MCF 10A (cell line): ENCODE results near the gene COX6A2. TPM values are rescaled to one million over a fixed set of nuclear protein-coding genes. Genes with fewer than 3 reads are reported as not detected.

Source experiments
- BruUV-seq: library from RNA; stranded (reverse); fragments of 400-500 nt; replicated peaks from 2 replicates; lab custom pipeline; 2021; lab: Mats Ljungman, UMichigan
- CTCF ChIA-PET: fragments of 300-600 bp; sonication (Branson Sonifier 250); formaldehyde crosslinking; extraction: SDS; loops from one replicate; lab custom pipeline; 2021; ENCODE audit warnings: antibody characterized with exemption, inconsistent platforms; lab: Yijun Ruan, JAX
- POLR2A ChIA-PET: fragments of 300-600, 350-650 bp; sonication (Branson Sonifier 250); formaldehyde crosslinking; extraction: SDS; loops from one replicate; lab custom pipeline; 2020; ENCODE audit warnings: antibody characterized with exemption, inconsistent platforms; lab: Yijun Ruan, JAX
- DNase-seq: peaks from one replicate; pipeline ENCODE4 v3.0.0-alpha.2; 2018; ENCODE audit not compliant: unreplicated experiment
- H3K27ac Mint-ChIP-seq: one replicate; pipeline ENCODE4 v1.8.0; 2022; ENCODE audit warnings: mild to moderate bottlenecking, low read depth, mixed read lengths; ENCODE audit not compliant: unreplicated experiment
- H3K27me3 Mint-ChIP-seq: one replicate; pipeline ENCODE4 v1.8.0; 2022; ENCODE audit warnings: mixed read lengths; ENCODE audit not compliant: insufficient read depth, unreplicated experiment
- H3K36me3 Mint-ChIP-seq: one replicate; pipeline ENCODE4 v1.8.0; 2022; ENCODE audit warnings: mild to moderate bottlenecking, moderate library complexity, mixed read lengths; ENCODE audit not compliant: insufficient read depth, unreplicated experiment
- H3K4me1 Mint-ChIP-seq: one replicate; pipeline ENCODE4 v1.8.0; 2022; ENCODE audit warnings: mixed read lengths; ENCODE audit not compliant: insufficient read depth, unreplicated experiment
- H3K4me3 Mint-ChIP-seq: one replicate; pipeline ENCODE4 v1.8.0; 2022; ENCODE audit warnings: mild to moderate bottlenecking, moderate library complexity, mixed read lengths; ENCODE audit not compliant: unreplicated experiment
- H3K9me3 Mint-ChIP-seq: one replicate; pipeline ENCODE4 v1.8.0; 2022; ENCODE audit warnings: mixed read lengths; ENCODE audit not compliant: unreplicated experiment
- CTCF ChIP-seq: fragments of 200-600 bp; IDR thresholded peaks from one replicate; pipeline ENCODE4 v1.8.0; 2022; ENCODE audit warnings: antibody characterized with exemption, mild to moderate bottlenecking; ENCODE audit not compliant: unreplicated experiment
- intact Hi-C: fragments of 100-400 bp; cut with micrococcal nuclease; formaldehyde crosslinking; loops from 2 replicates; pipeline ENCODE4 v1.14.1; 2022
- total RNA-seq: library from RNA; stranded (reverse); gene quantifications from 2 replicates; pipeline ENCODE4 v1.2.3, GENCODE V29; 2022

The COX6A2 gene
- total RNA-seq, 1 experiment from 2014 or later: not detected

GRCh38 chr16:31430380-31431052, 2.4 kb upstream of the COX6A2 start:
- TF ChIP-seq CTCF: no peak

GRCh38 chr16:31429796-31430195, 1.6 kb upstream of the COX6A2 start:
- TF ChIP-seq CTCF: no peak
- intact Hi-C loops: no loop called here

More at GRCh38 chr16:31430380-31431052, 2.4 kb upstream of the COX6A2 start:
- Mint-ChIP-seq H3K27ac (no peak overlapping the region), H3K36me3 (peaks cover 4% of the 10 kb centered on the region), H3K4me3 (no peak overlapping the region), H3K9me3 (no peaks in the 10 kb centered on the region), H3K27me3 (no peaks in the 10 kb centered on the region), H3K4me1 (no peaks in the 10 kb centered on the region)
- CTCF ChIA-PET: interaction anchor here (0.6 to 3.8 kb wide), 10 partner anchors 13 to 1395 kb away, joined by 3 to 28 read pairs (median 4); partner anchors contain the start of gene ZNF843
- no TSS peak for BruUV-seq
- DNase-seq: no peak
- intact Hi-C loops: no loop called here
- POLR2A ChIA-PET: interaction anchor here (3.1 kb wide), 1 partner anchor 23 kb away, joined by 27 read pairs; no protein-coding TSS in a partner anchor

GRCh38 chr16:31429314-31429713, 1.2 kb upstream of the COX6A2 start:
- ChIA-PET CTCF (interaction anchor here (0.7 to 3.8 kb wide), 6 partner anchors 8 to 439 kb away, joined by 3 to 28 read pairs (median 6); partner anchors contain the start of gene ZNF843), POLR2A (interaction anchor here (0.8 to 3.1 kb wide), 4 partner anchors 11 to 79 kb away, joined by 3 to 27 read pairs (median 4); partner anchors contain the start of genes RUSF1 and ZNF843)
- no peak overlapping the region for H3K4me3 Mint-ChIP-seq
- H3K9me3 Mint-ChIP-seq: no peaks in the 10 kb centered on the region
- H3K27me3 Mint-ChIP-seq: no peaks in the 10 kb centered on the region
- intact Hi-C loops: no loop called here
- no peak overlapping the region for H3K27ac Mint-ChIP-seq
- H3K36me3 Mint-ChIP-seq: peaks cover 7% of the 10 kb centered on the region
- no peak for TF ChIP-seq CTCF
- H3K4me1 Mint-ChIP-seq: no peaks in the 10 kb centered on the region
- DNase-seq: no peak
- BruUV-seq: no TSS peak

More at GRCh38 chr16:31429796-31430195, 1.6 kb upstream of the COX6A2 start:
- ChIA-PET POLR2A (interaction anchor here (1.1 to 3.1 kb wide), 2 partner anchors 12 to 23 kb away, joined by 5 to 27 read pairs; partner anchors contain the start of gene ZNF843), CTCF (interaction anchor here (0.7 to 3.8 kb wide), 5 partner anchors 13 to 430 kb away, joined by 4 to 28 read pairs (median 6); partner anchors contain the start of gene ZNF843)
- BruUV-seq: no TSS peak
- peaks cover 7% of the 10 kb centered on the region for H3K36me3 Mint-ChIP-seq
- H3K9me3 Mint-ChIP-seq: no peaks in the 10 kb centered on the region
- DNase-seq: no peak
- no peak overlapping the region for H3K4me3 Mint-ChIP-seq
- H3K27ac Mint-ChIP-seq: no peak overlapping the region
- no peaks in the 10 kb centered on the region for H3K4me1 Mint-ChIP-seq
- H3K27me3 Mint-ChIP-seq: no peaks in the 10 kb centered on the region

- Mint-ChIP-seq H3K4me1 (no peaks in the 10 kb centered on the region), H3K4me3 (no peak overlapping the region), H3K27ac (no peak overlapping the region), H3K27me3 (no peaks in the 10 kb centered on the region), H3K36me3 (peaks cover 7% of the 10 kb centered on the region), H3K9me3 (no peaks in the 10 kb centered on the region)
- BruUV-seq: no TSS peak
- ChIA-PET POLR2A (interaction anchor here (0.7 to 3.1 kb wide), 6 partner anchors 11 to 79 kb away, joined by 3 to 27 read pairs (median 4); partner anchors contain the start of genes RUSF1 and ZNF843), CTCF (interaction anchor here (0.7 to 3.8 kb wide), 7 partner anchors 9 to 439 kb away, joined by 3 to 28 read pairs (median 5); partner anchors contain the start of gene ZNF843)
- TF ChIP-seq CTCF: no peak
- intact Hi-C loops: no loop called here
- peak; percentile 34 for DNase-seq
Observed at GRCh38 chr16:31428638-31429247, 583 bp upstream of the COX6A2 start.
